ENCODE data around the gene PSTK. TPM values are rescaled to one million over a fixed set of nuclear protein-coding genes. Genes with fewer than 3 reads are reported as not detected.

Gene PSTK
- total and polyA plus RNA-seq, 2 of the 13 experiments (the other 11 are each of a cell fraction or from before 2014, with no cell fraction given): 8.2 to 9.3 TPM

GRCh38 chr10:123013456-123014419, 33.5 kb downstream of the PSTK start:
- no TSS peak for BruUV-seq (replicated peaks)
- no peak for ATAC-seq
- Histone ChIP-seq H3K4me3 (replicated peaks in 1 of 3; ENCODE audit: insufficient read depth in 1 of 3, low read depth in 2 of 3, low read length in 3 of 3) (no peak overlapping the region), H3K27me3 (ENCODE audit: control insufficient read depth in 1 of 2, insufficient read depth in 2 of 2, low read length in 2 of 2) (no peaks in the 10 kb centered on the region; a peak in 1 of 5 replicates), H2AFZ (ENCODE audit: low read length) (no peak overlapping the region), H3K4me1 (ENCODE audit: insufficient read depth, low read length) (peaks cover 70% of the 10 kb centered on the region), H4K20me1 (ENCODE audit: insufficient read depth, low read length) (peaks cover 4% of the 10 kb centered on the region; the same call in 1 of the 2 replicates), H3K36me3 (replicated peaks in 1 of 2; ENCODE audit: control insufficient read depth in 1 of 2, insufficient read depth in 2 of 2, low read length in 2 of 2) (peaks cover 3 to 11% of the 10 kb centered on the region in 2 experiments; a peak in 3 of 5 replicates), H3K27ac (ENCODE audit: extremely low read length, insufficient read depth, low read length) (no peak overlapping the region), H3K79me2 (ENCODE audit: insufficient read depth, low read length) (peaks cover 93% of the 10 kb centered on the region), H3K9me3 (ENCODE audit: low read length) (no peaks in the 10 kb centered on the region), H3K4me2 (ENCODE audit: low read depth, low read length) (no peak overlapping the region), H3K9ac (ENCODE audit: insufficient read depth, low read depth, low read length) (no peak overlapping the region)
- intact Hi-C loops (cut with micrococcal nuclease; ENCODE audit: unreplicated experiment): no loop called here
- no peak for FAIRE-seq
- 87% methylated on average over 11 of the region's 43 CpGs for WGBS (ENCODE audit: low lambda C conversion rate)
- in situ Hi-C loops (cut with HindIII; ENCODE audit: extremely low pct_ligation_motif_present, low pct_unique_long_range_greater_than_20kb): no loop called here
- DNase-seq (ENCODE audit: low spot score): no peak
- ChIA-PET CTCF (ENCODE audit: low intra/inter-chr PET ratio, low total read pairs) (no interaction called here), POLR2A (interaction anchor here (6.9 kb wide), 1 partner anchor 6 kb away, joined by 131 read pairs; no protein-coding TSS in a partner anchor)
- TF ChIP-seq STAG1 (CRISPR knock-in tag; IDR thresholded peaks at IDR 0.05) (no peak), PLSCR1 (CRISPR knock-in tag; IDR thresholded peaks at IDR 0.05; ENCODE audit: borderline replicate concordance) (no peak), RBFOX2 (IDR thresholded peaks at IDR 0.05; ENCODE audit: low read depth, low read length) (peak; percentile 64), TCF7 (IDR thresholded peaks at IDR 0.05; ENCODE audit: low read depth) (no peak), ZNF337 (CRISPR knock-in tag; IDR thresholded peaks at IDR 0.05; ENCODE audit: borderline replicate concordance, low read depth) (no peak), AGO2 (optimal IDR thresholded peaks at IDR 0.05; ENCODE audit: low read depth, low read length) (peak; percentile 36)
- TF ChIP-seq, protein P1, sequence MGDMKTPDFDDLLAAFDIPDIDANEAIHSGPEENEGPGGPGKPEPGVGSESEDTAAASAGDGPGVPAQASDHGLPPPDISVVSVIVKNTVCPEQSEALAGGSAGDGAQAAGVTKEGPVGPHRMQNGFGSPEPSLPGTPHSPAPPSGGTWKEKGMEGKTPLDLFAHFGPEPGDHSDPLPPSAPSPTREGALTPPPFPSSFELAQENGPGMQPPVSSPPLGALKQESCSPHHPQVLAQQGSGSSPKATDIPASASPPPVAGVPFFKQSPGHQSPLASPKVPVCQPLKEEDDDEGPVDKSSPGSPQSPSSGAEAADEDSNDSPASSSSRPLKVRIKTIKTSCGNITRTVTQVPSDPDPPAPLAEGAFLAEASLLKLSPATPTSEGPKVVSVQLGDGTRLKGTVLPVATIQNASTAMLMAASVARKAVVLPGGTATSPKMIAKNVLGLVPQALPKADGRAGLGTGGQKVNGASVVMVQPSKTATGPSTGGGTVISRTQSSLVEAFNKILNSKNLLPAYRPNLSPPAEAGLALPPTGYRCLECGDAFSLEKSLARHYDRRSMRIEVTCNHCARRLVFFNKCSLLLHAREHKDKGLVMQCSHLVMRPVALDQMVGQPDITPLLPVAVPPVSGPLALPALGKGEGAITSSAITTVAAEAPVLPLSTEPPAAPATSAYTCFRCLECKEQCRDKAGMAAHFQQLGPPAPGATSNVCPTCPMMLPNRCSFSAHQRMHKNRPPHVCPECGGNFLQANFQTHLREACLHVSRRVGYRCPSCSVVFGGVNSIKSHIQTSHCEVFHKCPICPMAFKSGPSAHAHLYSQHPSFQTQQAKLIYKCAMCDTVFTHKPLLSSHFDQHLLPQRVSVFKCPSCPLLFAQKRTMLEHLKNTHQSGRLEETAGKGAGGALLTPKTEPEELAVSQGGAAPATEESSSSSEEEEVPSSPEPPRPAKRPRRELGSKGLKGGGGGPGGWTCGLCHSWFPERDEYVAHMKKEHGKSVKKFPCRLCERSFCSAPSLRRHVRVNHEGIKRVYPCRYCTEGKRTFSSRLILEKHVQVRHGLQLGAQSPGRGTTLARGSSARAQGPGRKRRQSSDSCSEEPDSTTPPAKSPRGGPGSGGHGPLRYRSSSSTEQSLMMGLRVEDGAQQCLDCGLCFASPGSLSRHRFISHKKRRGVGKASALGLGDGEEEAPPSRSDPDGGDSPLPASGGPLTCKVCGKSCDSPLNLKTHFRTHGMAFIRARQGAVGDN (CRISPR knock-in tag; IDR thresholded peaks at IDR 0.05): peak; percentile 20; the same call in 1 of the 2 replicates
